ENCODE data around the gene REPIN1. TPM values are rescaled to one million over a fixed set of nuclear protein-coding genes. Genes with fewer than 3 reads are reported as not detected.

The REPIN1 gene
- total and polyA plus RNA-seq, 9 of the 15 experiments (the other 6 are each of a cell fraction or from before 2014, with no cell fraction given): 8.1 to 283 (median 94.3) TPM

- TF ChIP-seq SRSF3 (IDR thresholded peaks at IDR 0.05; ENCODE audit: insufficient read depth, low read length) (0 out of 2 replicates have a peak, but pooled peaks have one; percentile 64), SPI1 (IDR thresholded peaks at IDR 0.05; ENCODE audit: borderline replicate concordance, low read depth, low read length) (peak; percentile 53; the same call in 1 of the 2 replicates), CEBPG (CRISPR knock-in tag; IDR thresholded peaks at IDR 0.05) (no peak), CEBPG (tag; conservative IDR thresholded peaks at IDR 0.05 in 1 of 2, IDR thresholded peaks at IDR 0.05 in 1 of 2) (no peak), BRD4 (IDR thresholded peaks at IDR 0.05) (0 out of 2 replicates have a peak, but pooled peaks have one; percentile 49), ZNF354B (CRISPR knock-in tag; IDR thresholded peaks at IDR 0.05) (no peak), SMARCE1 (IDR thresholded peaks at IDR 0.05) (peak; percentile 77; the same call in 1 of the 2 replicates), ZNF668 (CRISPR knock-in tag; IDR thresholded peaks at IDR 0.05) (no peak), ZBTB12 (CRISPR knock-in tag; IDR thresholded peaks at IDR 0.05) (no peak), ZNF717 (CRISPR knock-in tag; IDR thresholded peaks at IDR 0.05) (no peak), JUNB (CRISPR knock-in tag; conservative IDR thresholded peaks at IDR 0.05) (no peak), RAD21 (CRISPR knock-in tag; conservative IDR thresholded peaks at IDR 0.05 in 1 of 2, IDR thresholded peaks at IDR 0.05 in 1 of 2) (no peak), CBX5 (IDR thresholded peaks at IDR 0.05; ENCODE audit: borderline replicate concordance, low read depth) (no peak), ZBED1 (IDR thresholded peaks at IDR 0.05) (no peak), ZNF75A (CRISPR knock-in tag; IDR thresholded peaks at IDR 0.05) (no peak), HDAC6 (IDR thresholded peaks at IDR 0.05; ENCODE audit: low read depth, low read length) (no peak), PBX2 (CRISPR knock-in tag; IDR thresholded peaks at IDR 0.05; ENCODE audit: low read depth) (no peak), PBX2 (tag; conservative IDR thresholded peaks at IDR 0.05; ENCODE audit: low read depth) (no peak), CCAR2 (IDR thresholded peaks at IDR 0.05; ENCODE audit: low read depth, low read length) (no peak), RFX7 (CRISPR knock-in tag; IDR thresholded peaks at IDR 0.05) (no peak), MECOM (CRISPR knock-in tag; IDR thresholded peaks at IDR 0.05) (no peak), POU5F1 (IDR thresholded peaks at IDR 0.05; ENCODE audit: borderline replicate concordance, low read depth, low read length, partially characterized antibody) (no peak), PTBP1 (IDR thresholded peaks at IDR 0.05; ENCODE audit: low read depth, low read length) (no peak), NR4A1 (CRISPR knock-in tag; IDR thresholded peaks at IDR 0.05) (no peak), NR4A1 (tag; IDR thresholded peaks at IDR 0.05) (no peak), IRF2 (CRISPR knock-in tag; IDR thresholded peaks at IDR 0.05) (no peak), SLC30A9 (CRISPR knock-in tag; IDR thresholded peaks at IDR 0.05) (no peak)
Measured at GRCh38 chr7:150368884-150369747, 494 bp downstream of the REPIN1 start (continued).

Measured in K562 (cell line).